ENCODE results near the gene MAGEB5. TPM values are rescaled to one million over a fixed set of nuclear protein-coding genes. Genes with fewer than 3 reads are reported as not detected.
"Not testable (repeated sequence)": the region's sequence is repeated elsewhere in the genome, so short reads cannot be mapped to it uniquely, and the experiment has no call there.

The MAGEB5 gene
- total RNA-seq: not detected

DNA sequence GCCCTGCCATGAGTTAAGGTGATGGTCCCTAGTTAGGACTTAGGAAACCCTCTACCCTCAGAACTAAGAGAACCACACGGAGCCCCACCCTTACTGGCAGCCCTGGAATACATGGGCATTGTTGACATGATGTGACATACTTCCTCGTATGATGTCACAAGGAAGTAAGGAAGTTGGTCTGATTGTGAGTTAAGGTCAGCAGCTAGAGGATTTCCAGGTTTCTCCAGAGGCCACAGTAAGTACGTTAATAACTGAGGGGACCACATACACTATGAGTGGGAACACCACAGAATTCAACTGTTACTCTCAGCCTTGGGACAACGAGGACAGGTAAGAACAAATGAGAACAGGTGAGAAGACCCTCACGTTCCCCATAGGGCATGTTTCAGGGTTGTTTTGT lies at the start of gene MAGEB5:
TSS of gene MAGEB5 (plus strand) at position 301 of the 400 bp plus-strand sequence. CDS start 1,133 bp downstream, outside the sequence.
- DNase-seq: no peak

GRCh38 chrX:26192204-26192603 lies 23.8 kb upstream of the MAGEB5 start, which contains the start of gene MAGEB6:
MAGEB6 (plus strand) TSS chrX:26192440; CDS start chrX:26193847, 1,407 bp downstream.
- no peak for DNase-seq

- DNase-seq: no peak
Measured at GRCh38 chrX:26203561-26203960, 12.4 kb upstream of the MAGEB5 start.

- not testable (repeated sequence) for DNase-seq
Measured at GRCh38 chrX:26204717-26205116, 11.3 kb upstream of the MAGEB5 start.

DNA sequence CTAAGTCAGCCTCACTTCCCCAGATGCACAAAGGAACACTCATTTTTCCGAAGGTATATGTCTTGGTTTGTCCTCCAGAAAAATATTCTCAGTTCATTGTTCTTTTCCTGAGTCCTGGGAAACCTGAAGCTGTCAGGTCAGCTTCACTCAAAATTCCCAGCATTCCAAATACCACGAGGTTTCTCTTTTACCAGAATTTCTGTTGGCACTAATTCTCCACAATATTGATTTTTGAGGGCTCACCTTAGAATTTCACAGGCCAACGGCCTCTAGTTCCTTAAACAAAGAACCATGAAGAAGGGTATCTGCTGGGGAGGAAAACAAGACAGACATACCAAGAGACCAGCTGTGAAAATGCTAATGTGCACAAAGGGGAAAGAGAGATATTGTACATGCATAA lies 8.0 kb upstream of the MAGEB5 start:
- no peak for DNase-seq

- no peak for DNase-seq
Measured at GRCh38 chrX:26219351-26219750, 3.4 kb downstream of the MAGEB5 start.

- DNase-seq: no peak
Measured at GRCh38 chrX:26234177-26234576, 18.2 kb downstream of the MAGEB5 start.

DNA sequence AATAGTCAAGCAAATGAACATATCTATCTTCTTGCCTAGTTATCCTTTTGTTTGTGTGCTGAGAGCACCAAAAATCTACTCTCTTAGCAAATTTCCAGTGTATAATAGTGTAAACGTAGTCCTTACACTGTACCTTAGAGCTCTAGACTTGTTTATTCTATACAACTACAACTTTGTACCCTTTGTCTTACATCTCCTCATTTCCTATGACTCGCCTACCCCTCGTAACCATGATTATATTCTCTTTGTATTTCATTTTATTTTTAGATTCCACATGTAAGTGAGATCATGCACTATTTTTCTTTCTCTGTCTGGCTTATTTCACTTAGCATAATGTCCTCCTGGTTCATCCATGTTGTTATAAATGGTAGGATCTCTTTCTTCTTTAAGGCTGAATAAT lies 37.6 kb downstream of the MAGEB5 start:
- no peak for DNase-seq

- no peak for DNase-seq
Measured at GRCh38 chrX:26254436-26254835, 38.5 kb downstream of the MAGEB5 start.

GRCh38 chrX:26262121-26262523 lies 46.2 kb downstream of the MAGEB5 start:
- no peak for DNase-seq
